Suprapubic skin (tissue), 4 donors: ENCODE results near the gene CPHXL2.

Experiments
- EP300 ChIP-seq: sonication (generic); formaldehyde crosslinking; IDR thresholded peaks from one replicate; pipeline ENCODE4 v1.6.1; 2017; ENCODE audit warnings: antibody characterized with exemption
- POLR2A ChIP-seq, 2 donors: fragments of 450-650 bp; IDR thresholded peaks; one replicate each; pipeline ENCODE4 v1.6.1; 2017; ENCODE audit warnings: antibody characterized with exemption in 2 of 2, mild to moderate bottlenecking in 2 of 2, moderate library complexity in 2 of 2
- POLR2AphosphoS5 ChIP-seq, 3 donors: sonication (generic); formaldehyde crosslinking; IDR thresholded peaks; one replicate each; pipeline ENCODE4 v1.6.1; 2017; ENCODE audit warnings: antibody characterized with exemption in 3 of 3
- TF ChIP-seq, protein P1 (sequence below), 2 donors: fragments of 200-600 bp in 1 of 2; fragments of 450-650 bp in 1 of 2; sonication (generic) in 1 of 2; IDR thresholded peaks; one replicate each; pipeline ENCODE4 v1.5.1; 2016 to 2019; ENCODE audit warnings: antibody characterized with exemption in 2 of 2, mild to moderate bottlenecking in 1 of 2, moderate library complexity in 1 of 2

GRCh38 chr16:75697571-75697970 is 20.8 kb upstream of the CPHXL2 start:
- no peak for TF ChIP-seq POLR2AphosphoS5 (IDR thresholded peaks at IDR 0.05)
- TF ChIP-seq POLR2A (IDR thresholded peaks at IDR 0.05) = no peak
- TF ChIP-seq, protein P1, sequence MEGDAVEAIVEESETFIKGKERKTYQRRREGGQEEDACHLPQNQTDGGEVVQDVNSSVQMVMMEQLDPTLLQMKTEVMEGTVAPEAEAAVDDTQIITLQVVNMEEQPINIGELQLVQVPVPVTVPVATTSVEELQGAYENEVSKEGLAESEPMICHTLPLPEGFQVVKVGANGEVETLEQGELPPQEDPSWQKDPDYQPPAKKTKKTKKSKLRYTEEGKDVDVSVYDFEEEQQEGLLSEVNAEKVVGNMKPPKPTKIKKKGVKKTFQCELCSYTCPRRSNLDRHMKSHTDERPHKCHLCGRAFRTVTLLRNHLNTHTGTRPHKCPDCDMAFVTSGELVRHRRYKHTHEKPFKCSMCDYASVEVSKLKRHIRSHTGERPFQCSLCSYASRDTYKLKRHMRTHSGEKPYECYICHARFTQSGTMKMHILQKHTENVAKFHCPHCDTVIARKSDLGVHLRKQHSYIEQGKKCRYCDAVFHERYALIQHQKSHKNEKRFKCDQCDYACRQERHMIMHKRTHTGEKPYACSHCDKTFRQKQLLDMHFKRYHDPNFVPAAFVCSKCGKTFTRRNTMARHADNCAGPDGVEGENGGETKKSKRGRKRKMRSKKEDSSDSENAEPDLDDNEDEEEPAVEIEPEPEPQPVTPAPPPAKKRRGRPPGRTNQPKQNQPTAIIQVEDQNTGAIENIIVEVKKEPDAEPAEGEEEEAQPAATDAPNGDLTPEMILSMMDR (IDR thresholded peaks at IDR 0.05) = no peak
- no peak for TF ChIP-seq EP300
